Peyer's patch (tissue), 4 donors: ENCODE measurements around the gene ADH7.

Experiments used
- CTCF ChIP-seq, 6 experiments: fragments of 450-650 bp in 4 of 6; fragments of 200-600 bp in 2 of 6; sonication (generic) in 1 of 6; IDR thresholded peaks; one replicate each; pipeline ENCODE4 v1.5.1; 2017 to 2019; ENCODE audit warnings: antibody characterized with exemption in 6 of 6, mild to moderate bottlenecking in 3 of 6, moderate library complexity in 1 of 6
- POLR2A ChIP-seq, 2 donors: fragments of 450-650 bp; IDR thresholded peaks; one replicate each; pipeline ENCODE4 v1.5.1; 2017; ENCODE audit warnings: antibody characterized with exemption in 2 of 2, mild to moderate bottlenecking in 2 of 2, moderate library complexity in 2 of 2

- TF ChIP-seq CTCF (IDR thresholded peaks at IDR 0.05) (no peak), POLR2A (IDR thresholded peaks at IDR 0.05) (no peak)
These were observed at the start of gene ADH7 for GRCh38 chr4:99435154-99435553.
